K562 (cell line): ENCODE results near the gene DCP2. TPM values are rescaled to one million over a fixed set of nuclear protein-coding genes. Genes with fewer than 3 reads are reported as not detected.
A peak's percentile ranks its signal among the peaks of the same experiment; 100 is the strongest.
"Not testable (repeated sequence)": the region's sequence is repeated elsewhere in the genome, so short reads cannot be mapped to it uniquely, and the experiment has no call there.

Experiments used
- ATAC-seq: fragments of 200-7000 bp; cut with Tn5 transposase; 3 replicates; pipeline ENCODE4 v1.9.1; 2020; ENCODE audit warnings: moderate library complexity
- BruUV-seq: library from RNA; stranded (reverse); fragments of 400-500 nt; replicated peaks from 2 replicates; lab custom pipeline; 2021; lab: Mats Ljungman, UMichigan
- CTCF ChIA-PET: fragments of 300-600 bp; formaldehyde crosslinking; extraction: SDS; loops from one replicate; lab custom pipeline; 2021; ENCODE audit warnings: low intra/inter-chr PET ratio; lab: Yijun Ruan, JAX
- POLR2A ChIA-PET: fragments of 300-600, 350-650 bp; sonication (Branson Sonifier 250); formaldehyde crosslinking; extraction: SDS; loops from one replicate; lab custom pipeline; 2021; ENCODE audit warnings: antibody characterized with exemption, inconsistent platforms; lab: Yijun Ruan, JAX
- DNase-seq, 4 experiments: peaks; one replicate each; pipeline versions ENCODE4 v3.0.0 to v3.0.0-alpha.2; 2011 to 2018; ENCODE audit warnings: low spot score in 3 of 4, mixed read lengths in 3 of 4; ENCODE audit errors: extremely low read depth in 1 of 4
- FAIRE-seq: peaks from 2 replicates; lab custom pipeline; 2011; peaks lifted over from hg19 to GRCh38; lab: Jason Lieb, UNC
- H2AFZ ChIP-seq: 2 replicates; pipeline ENCODE4 v1.6.0; 2011; ENCODE audit warnings: low read depth, low read length, control low read depth, inconsistent platforms
- H3K27ac ChIP-seq: fragments of 200-600 bp; 3 replicates; pipeline ENCODE4 v1.8.0; 2011; ENCODE audit warnings: low read depth, mild to moderate bottlenecking, control low read depth, inconsistent platforms, low read length, moderate library complexity, mixed read lengths; ENCODE audit errors: extremely low read depth
- H3K27me3 ChIP-seq, 2 experiments: fragments of 300-600 bp in 1 of 2; 2 replicates in 1 of 2; 3 replicates in 1 of 2; pipeline versions ENCODE4 v1.6.0 to v1.8.0; 2011; ENCODE audit warnings: inconsistent platforms in 2 of 2, low read length in 2 of 2, mild to moderate bottlenecking in 1 of 2, mixed read lengths in 1 of 2, moderate library complexity in 1 of 2; ENCODE audit not compliant: control insufficient read depth in 2 of 2, insufficient read depth in 2 of 2
- H3K36me3 ChIP-seq: fragments of 300-600 bp; 3 replicates; pipeline ENCODE4 v1.8.0; 2011; ENCODE audit warnings: mild to moderate bottlenecking, low read length, inconsistent platforms; ENCODE audit not compliant: control insufficient read depth, insufficient read depth
- H3K4me1 ChIP-seq, 2 experiments: fragments of 200-600 bp in 1 of 2; replicated peaks in 1 of 2; 2 replicates in 1 of 2; 3 replicates in 1 of 2; pipeline versions ENCODE4 v1.5.1 to v1.8.0; 2011; ENCODE audit warnings: inconsistent platforms in 2 of 2, low read length in 2 of 2, mild to moderate bottlenecking in 1 of 2, mixed read lengths in 1 of 2, moderate library complexity in 1 of 2; ENCODE audit not compliant: control insufficient read depth in 2 of 2, insufficient read depth in 2 of 2
- H3K4me2 ChIP-seq: 2 replicates; pipeline ENCODE4 v1.6.1; 2011; ENCODE audit warnings: low read length, control low read depth, inconsistent platforms, mixed read lengths; ENCODE audit not compliant: insufficient read depth
- H3K4me3 ChIP-seq: fragments of 200-600 bp; sonication (generic), shearing (Covaris generic); 2 replicates; pipeline ENCODE4 v1.5.1; 2016; ENCODE audit warnings: control low read depth, inconsistent platforms
- H3K79me2 ChIP-seq: fragments of 200-600 bp; 3 replicates; pipeline ENCODE4 v1.8.0; 2011; ENCODE audit warnings: low read length, inconsistent platforms; ENCODE audit not compliant: control insufficient read depth, insufficient read depth
- H3K9ac ChIP-seq, 2 experiments: 2 replicates each; pipeline versions ENCODE4 v1.6.0 to v1.6.1; 2011; ENCODE audit warnings: low read depth in 2 of 2, low read length in 2 of 2, control low read depth in 1 of 2, inconsistent platforms in 1 of 2, mild to moderate bottlenecking in 1 of 2, mixed read lengths in 1 of 2; ENCODE audit not compliant: insufficient read depth in 1 of 2
- H3K9me1 ChIP-seq: one replicate; pipeline ENCODE4 v1.6.0; 2011; ENCODE audit warnings: inconsistent platforms, mild to moderate bottlenecking, low read length, moderate library complexity; ENCODE audit not compliant: control insufficient read depth, insufficient read depth
- H3K9me3 ChIP-seq: replicated peaks from 2 replicates; pipeline ENCODE4 v1.5.1; 2011; ENCODE audit warnings: low read depth, low read length, inconsistent platforms; ENCODE audit not compliant: control insufficient read depth, insufficient read depth
- H4K20me1 ChIP-seq: replicated peaks from 2 replicates; pipeline ENCODE4 v1.6.1; 2011; ENCODE audit warnings: low read length, inconsistent platforms, mixed read lengths; ENCODE audit not compliant: control insufficient read depth, insufficient read depth
- FOXK1 ChIP-seq: sonication (generic); formaldehyde crosslinking; IDR thresholded peaks from 2 replicates; pipeline ENCODE4 v1.8.0; 2022; ENCODE audit warnings: missing genetic modification reagents, mild to moderate bottlenecking, borderline replicate concordance
- MAFK ChIP-seq: IDR thresholded peaks from 2 replicates; pipeline ENCODE4 v1.6.1; 2011; ENCODE audit warnings: low read length, improper control_type of control experiment
- MAZ ChIP-seq, 2 experiments: fragments of 450-650 bp in 1 of 2; sonication (generic) in 1 of 2; formaldehyde crosslinking; IDR thresholded peaks in 1 of 2; conservative IDR thresholded peaks in 1 of 2; 2 replicates each; pipeline versions ENCODE4 v1.4.0 to v1.5.0; 2020; ENCODE audit warnings: mild to moderate bottlenecking in 1 of 2, missing genetic modification reagents in 1 of 2
- SMARCA5 ChIP-seq: fragments of 450-650 bp; IDR thresholded peaks from 2 replicates; pipeline ENCODE4 v1.6.1; 2016
- ZNF165 ChIP-seq: fragments of 250-450 bp; sonication (Bioruptor Pico); IDR thresholded peaks from 2 replicates; pipeline ENCODE4 v1.4.0; 2020; ENCODE audit warnings: borderline replicate concordance
- WGBS: fragments of 100-300 bp; shearing (Covaris generic); methylation state at CpG from one replicate; pipeline ENCODE4 v1.1.6; 2016; ENCODE audit warnings: low coverage, mixed read lengths; ENCODE audit not compliant: insufficient coverage; ENCODE audit errors: missing lambda C conversion rate; 5-methylcytosine and 5-hydroxymethylcytosine counted together
- in situ Hi-C: fragments of 300-500 bp; cut with MboI; formaldehyde crosslinking; loops from 4 replicates; pipeline ENCODE4 v1.15.0; 2018; ENCODE audit warnings: inconsistent platforms, mixed read lengths
- intact Hi-C: fragments of 100-400 bp; cut with micrococcal nuclease; formaldehyde crosslinking; loops from 2 replicates; pipeline ENCODE4 v1.14.2; 2022
- polyA plus RNA-seq, 8 experiments: library from polyadenylated mRNA; depleted of rRNA in 4 of 8; stranded (reverse) in 5 of 8; unstranded in 3 of 8; fragments of >200 nt; fragmentation: Nextera tagmentation in 2 of 8; fragmentation: Illumina TruSeq in 1 of 8; extraction: Ambion mirVana in 2 of 8; extraction: Trizol in 1 of 8; gene quantifications; 2 replicates each; pipeline versions ENCODE4 v1.2.1 to v1.2.3, GENCODE V29; 2011 to 2014; ENCODE audit warnings: inconsistent platforms in 1 of 8, missing spikeins in 1 of 8
- total RNA-seq, 7 experiments: library from RNA; depleted of rRNA in 6 of 7; stranded (reverse); fragments of >200 nt in 6 of 7; fragmentation: Illumina TruSeq in 2 of 7; extraction: Trizol in 2 of 7; gene quantifications; 2 replicates each; pipeline versions ENCODE4 v1.2.1 to v1.2.3, GENCODE V29; 2011 to 2021; ENCODE audit warnings: low replicate concordance in 1 of 7
- TF ChIP-seq, protein P1 (sequence below): fragments of 250-450 bp; sonication (Bioruptor Pico); IDR thresholded peaks from 2 replicates; pipeline ENCODE4 v1.8.0; 2021; ENCODE audit warnings: moderate library complexity, mild to moderate bottlenecking, inconsistent platforms

The DCP2 gene
- total and polyA plus RNA-seq, 9 of the 15 experiments (the other 6 are each of a cell fraction or from before 2014, with no cell fraction given) = 25.9 to 109 (median 46.7) TPM

DNA sequence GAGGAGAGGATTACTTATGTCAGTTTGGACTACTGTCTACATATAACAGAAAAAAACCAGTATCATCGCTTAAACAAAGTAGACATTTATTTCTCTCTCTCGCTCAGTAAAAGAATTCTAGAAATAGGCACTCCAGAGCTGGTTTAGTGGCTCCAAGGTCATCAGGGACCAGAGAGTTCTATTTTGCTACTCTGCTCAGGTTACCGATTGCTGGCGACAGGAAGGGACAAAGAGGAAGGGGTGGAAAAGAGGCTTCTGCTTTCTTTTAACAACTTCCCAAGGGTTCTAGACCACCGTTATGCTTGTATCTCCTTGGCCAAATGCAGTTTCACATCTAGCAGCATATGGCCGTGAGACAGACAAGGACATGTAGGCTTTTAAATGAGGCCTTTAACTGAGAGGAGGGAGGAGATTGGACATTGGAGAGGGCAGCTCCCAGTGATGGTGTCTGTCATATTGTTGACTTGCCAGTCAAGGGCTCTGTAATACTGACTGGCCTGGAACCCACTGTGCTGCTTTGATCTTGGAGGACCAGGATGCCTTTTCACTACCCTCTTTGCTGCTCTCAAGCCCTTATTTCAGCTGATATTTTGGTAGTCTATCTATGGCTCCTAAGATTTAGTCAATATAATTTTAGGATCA, 15.6 kb upstream of the DCP2 start:
- FAIRE-seq = no peak
- in situ Hi-C loops (no loop called here), intact Hi-C loops (loop anchor here (5.0 kb wide), 1 partner anchor 269 kb away; no protein-coding TSS in a partner anchor)
- Histone ChIP-seq H4K20me1 (no peaks in the 10 kb centered on the region), H3K9ac (no peak overlapping the region), H3K27ac (no peak overlapping the region), H2AFZ (peak overlapping the region; percentile 30; the same call in 1 of the 2 replicates), H3K36me3 (no peaks in the 10 kb centered on the region), H3K4me3 (no peak overlapping the region), H3K9me1 (no peaks in the 10 kb centered on the region), H3K4me1 (peaks cover 5 to 17% of the 10 kb centered on the region in 2 experiments; a peak in 4 of 5 replicates), H3K79me2 (no peaks in the 10 kb centered on the region), H3K27me3 (no peaks in the 10 kb centered on the region), H3K9me3 (no peaks in the 10 kb centered on the region), H3K4me2 (no peak overlapping the region)
- ChIA-PET CTCF (no interaction called here), POLR2A (interaction anchor here (2.1 to 3.3 kb wide), 2 partner anchors 15 kb away, joined by 8 to 19 read pairs; partner anchors contain the start of gene DCP2)
- ATAC-seq = no peak
- 63% methylated on average over 6 of the region's 6 CpGs for WGBS
- DNase-seq = no peak
- TF ChIP-seq ZNF165 (CRISPR knock-in tag) = no peak
- TF ChIP-seq MAFK = no peak
- TF ChIP-seq FOXK1 (CRISPR knock-in tag) = no peak
- TF ChIP-seq, protein P1, sequence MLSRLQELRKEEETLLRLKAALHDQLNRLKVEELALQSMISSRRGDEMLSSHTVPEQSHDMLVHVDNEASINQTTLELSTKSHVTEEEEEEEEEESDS = no peak
- no TSS peak for BruUV-seq

DNA sequence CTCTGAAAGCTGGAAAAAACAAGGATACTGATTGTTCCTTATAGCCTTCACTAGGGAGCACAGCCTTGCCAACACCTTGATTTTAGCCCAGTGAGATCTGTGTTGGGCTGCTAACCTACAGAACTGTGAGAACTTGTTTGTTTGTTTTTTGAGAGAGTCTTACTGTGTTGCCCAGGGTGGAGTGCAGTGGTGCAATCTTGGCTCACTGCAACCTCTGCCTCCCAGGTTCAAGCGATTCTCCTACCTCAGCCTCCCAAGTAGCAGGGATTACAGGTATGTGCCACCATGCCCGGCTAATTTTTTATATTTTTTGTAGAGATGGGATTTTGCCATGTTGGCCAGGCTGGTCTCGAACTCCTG, 13.2 kb upstream of the DCP2 start:
- POLR2A ChIA-PET = interaction anchor here (3.3 kb wide), 1 partner anchor 12 kb away, joined by 19 read pairs; the partner anchor contains the start of gene DCP2
- H3K4me3 ChIP-seq, H4K20me1 ChIP-seq, H3K79me2 ChIP-seq, ATAC-seq, H3K4me2 ChIP-seq, H3K9ac ChIP-seq, DNase-seq, H3K9me3 ChIP-seq, FAIRE-seq, BruUV-seq, H3K27me3 ChIP-seq, H3K36me3 ChIP-seq, in situ Hi-C loops, H3K9me1 ChIP-seq: not testable (repeated sequence)
- intact Hi-C loops = loop anchor here (5.0 kb wide), 1 partner anchor 271 kb away; no protein-coding TSS in a partner anchor
- H2AFZ ChIP-seq = peak overlapping the region; percentile 87
- CTCF ChIA-PET = interaction anchor here (1.1 kb wide), 1 partner anchor 412 kb away, joined by 4 read pairs; no protein-coding TSS in a partner anchor
- peak overlapping the region; percentile 71; the same call in 2 of the 3 replicates for H3K27ac ChIP-seq
- 0 out of 4 replicates have a peak, but pooled peaks of 1 of the 2 experiments have one; percentile 16 for TF ChIP-seq MAZ (CRISPR knock-in tag; conservative IDR thresholded peaks at IDR 0.05 in 1 of 2, IDR thresholded peaks at IDR 0.05 in 1 of 2)
- TF ChIP-seq SMARCA5 = 0 out of 2 replicates have a peak, but pooled peaks have one; percentile 80
- H3K4me1 ChIP-seq = peaks cover 5 to 14% of the 10 kb centered on the region in 2 experiments; a peak in 4 of 5 replicates
- 44% methylated on average over 3 of the region's 3 CpGs for WGBS
